WTC11 (cell line): ENCODE measurements around the gene INPP4B.

Source experiments
- JUN ChIP-seq: sonication (generic); formaldehyde crosslinking; IDR thresholded peaks from 2 replicates; pipeline ENCODE4 v1.8.0; 2023; ENCODE audit warnings: mild to moderate bottlenecking, missing genetic modification reagents
- SMAD4 ChIP-seq: sonication (generic); formaldehyde crosslinking; IDR thresholded peaks from 2 replicates; pipeline ENCODE4 v1.8.0; 2022; ENCODE audit warnings: mild to moderate bottlenecking, missing genetic modification reagents
- USF1 ChIP-seq: sonication (generic); formaldehyde crosslinking; IDR thresholded peaks from 2 replicates; pipeline ENCODE4 v1.8.0; 2022; ENCODE audit warnings: mild to moderate bottlenecking, missing genetic modification reagents
- TF ChIP-seq, protein P1 (sequence below): fragments of 200-600 bp; IDR thresholded peaks from 2 replicates; pipeline ENCODE4 v1.8.0; 2022; ENCODE audit warnings: antibody characterized with exemption

GRCh38 chr4:142428715-142429114 is 417.4 kb downstream of the INPP4B start:
- TF ChIP-seq USF1: no peak
- no peak for TF ChIP-seq SMAD4 (CRISPR knock-in tag)
- TF ChIP-seq, protein P1, sequence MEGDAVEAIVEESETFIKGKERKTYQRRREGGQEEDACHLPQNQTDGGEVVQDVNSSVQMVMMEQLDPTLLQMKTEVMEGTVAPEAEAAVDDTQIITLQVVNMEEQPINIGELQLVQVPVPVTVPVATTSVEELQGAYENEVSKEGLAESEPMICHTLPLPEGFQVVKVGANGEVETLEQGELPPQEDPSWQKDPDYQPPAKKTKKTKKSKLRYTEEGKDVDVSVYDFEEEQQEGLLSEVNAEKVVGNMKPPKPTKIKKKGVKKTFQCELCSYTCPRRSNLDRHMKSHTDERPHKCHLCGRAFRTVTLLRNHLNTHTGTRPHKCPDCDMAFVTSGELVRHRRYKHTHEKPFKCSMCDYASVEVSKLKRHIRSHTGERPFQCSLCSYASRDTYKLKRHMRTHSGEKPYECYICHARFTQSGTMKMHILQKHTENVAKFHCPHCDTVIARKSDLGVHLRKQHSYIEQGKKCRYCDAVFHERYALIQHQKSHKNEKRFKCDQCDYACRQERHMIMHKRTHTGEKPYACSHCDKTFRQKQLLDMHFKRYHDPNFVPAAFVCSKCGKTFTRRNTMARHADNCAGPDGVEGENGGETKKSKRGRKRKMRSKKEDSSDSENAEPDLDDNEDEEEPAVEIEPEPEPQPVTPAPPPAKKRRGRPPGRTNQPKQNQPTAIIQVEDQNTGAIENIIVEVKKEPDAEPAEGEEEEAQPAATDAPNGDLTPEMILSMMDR: no peak
- no peak for TF ChIP-seq JUN
